ENCODE results near the gene RETREG1.

Gene RETREG1

DNA sequence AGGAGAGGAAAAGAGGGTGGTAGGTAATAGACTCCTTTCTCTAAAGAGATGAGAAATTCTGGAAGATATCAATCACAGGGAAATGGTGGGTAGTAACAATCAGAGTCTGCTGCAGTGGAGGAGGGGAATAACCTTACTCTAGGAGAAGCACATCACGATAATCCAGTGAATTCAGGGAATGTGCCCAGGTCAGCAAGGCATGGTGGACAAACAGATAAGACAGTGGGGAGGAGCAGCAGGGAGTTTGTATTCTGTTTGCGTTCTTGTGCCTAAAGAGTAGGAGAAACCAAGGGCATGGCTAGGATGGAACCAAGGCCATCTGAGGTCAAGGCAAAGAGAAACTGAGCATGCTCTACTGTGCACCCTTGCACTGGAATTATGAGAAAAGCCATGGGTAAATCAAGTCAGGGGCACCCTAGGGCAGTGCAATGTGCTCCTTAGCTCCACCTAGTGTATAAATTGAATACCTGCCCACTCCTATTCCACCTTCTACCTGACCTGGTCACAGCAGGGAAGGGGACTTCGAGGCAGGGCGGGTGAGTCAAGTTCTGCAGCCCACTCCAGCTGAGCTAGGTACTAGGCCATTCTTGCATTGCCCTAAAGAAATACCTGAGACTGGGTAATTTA lies 31.6 kb downstream of the RETREG1 start:
- DNase-seq (ENCODE audit: low read depth), result no peak

DNA sequence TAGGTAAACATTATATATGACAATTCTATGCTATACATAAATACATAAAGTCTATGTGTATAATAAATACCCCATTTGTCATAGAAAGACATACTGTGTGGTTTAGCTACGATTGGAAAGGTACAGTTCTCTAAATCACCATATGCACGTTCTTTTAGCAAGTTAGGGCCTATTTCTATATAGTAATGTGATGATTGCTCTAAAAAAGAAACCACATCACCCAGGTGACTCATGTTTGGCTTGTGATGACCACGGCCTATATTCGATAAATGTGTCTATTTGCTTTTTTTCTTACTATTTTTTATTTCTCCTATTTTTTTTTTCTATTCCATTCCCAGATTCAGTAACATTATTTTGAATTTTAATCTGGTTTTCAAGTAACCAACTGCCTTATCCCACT lies 34.7 kb downstream of the RETREG1 start:
- DNase-seq (ENCODE audit: low read depth), result no peak

DNA sequence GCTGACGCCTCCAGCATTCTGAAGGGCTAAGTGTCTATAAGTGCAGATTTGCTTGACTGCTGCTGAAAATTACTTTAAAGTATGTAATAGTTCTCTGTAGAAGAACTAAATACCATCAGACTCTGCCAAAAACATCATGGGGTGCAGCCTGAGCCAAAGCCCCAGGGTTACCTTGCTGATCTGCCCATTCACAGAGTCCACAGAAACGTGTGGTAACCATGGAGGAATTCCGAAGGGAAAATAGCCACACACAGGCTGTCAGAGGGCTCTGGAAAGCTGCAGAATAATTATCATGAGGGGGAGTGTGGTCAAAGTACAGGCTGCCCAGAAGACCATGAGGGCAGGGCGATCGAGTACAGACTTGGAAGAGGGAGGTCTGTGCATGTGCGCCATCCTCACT lies 36.4 kb downstream of the RETREG1 start:
- DNase-seq (ENCODE audit: low read depth), result no peak

DNA sequence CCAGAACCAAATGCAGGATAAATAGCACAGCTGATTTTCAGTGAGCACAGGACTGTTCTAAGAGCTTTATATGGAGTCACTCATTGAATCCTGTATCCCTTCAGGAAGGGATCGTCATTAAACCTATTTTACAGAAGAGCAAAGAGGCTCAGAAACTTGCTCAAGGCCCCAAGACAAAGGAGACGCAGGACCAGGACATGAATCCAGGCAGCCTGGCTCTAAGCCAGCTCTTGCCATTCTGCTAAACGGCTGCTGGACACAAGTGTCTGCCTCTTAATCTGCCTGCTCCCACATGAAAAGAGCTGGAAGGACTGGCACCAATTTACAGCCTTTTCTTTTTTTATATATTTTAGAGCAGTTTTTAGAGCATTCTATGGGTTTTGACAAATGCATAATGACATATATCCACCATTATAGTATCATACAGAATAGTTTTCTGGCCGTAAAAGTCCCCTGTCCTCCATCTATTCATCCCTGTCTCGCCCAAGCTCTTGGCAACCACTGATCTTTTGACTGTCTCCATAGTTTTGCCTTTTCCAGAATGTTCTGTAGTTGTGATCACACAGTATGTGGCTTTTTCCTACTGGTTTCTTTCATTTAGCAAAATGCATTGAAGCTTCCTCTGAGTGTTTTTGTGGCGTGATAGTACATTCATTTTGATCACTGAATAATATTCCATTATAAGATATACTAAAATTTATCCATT lies 37.5 kb downstream of the RETREG1 start:
- DNase-seq (ENCODE audit: low read depth), result no peak

DNA sequence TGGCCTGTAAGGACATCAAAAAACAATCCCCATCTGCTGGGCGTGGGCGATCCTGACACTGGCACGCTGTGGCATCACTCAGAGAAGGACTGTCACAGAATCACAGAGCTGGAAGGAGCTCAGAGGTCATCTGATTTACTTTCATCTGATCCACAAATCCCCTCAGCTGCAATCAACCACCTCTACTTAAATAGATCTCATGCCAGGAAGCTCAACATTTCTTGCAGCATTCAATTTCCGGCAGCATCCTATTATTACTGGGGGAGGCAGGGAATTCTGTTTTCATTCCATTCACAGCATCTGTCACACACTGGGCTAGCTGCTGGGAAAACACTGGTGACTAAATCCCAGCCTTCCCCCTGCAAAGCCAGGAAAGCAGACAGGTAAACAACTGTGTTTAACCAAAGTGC lies 38.3 kb downstream of the RETREG1 start:
- no peak for DNase-seq (ENCODE audit: low read depth)

DNA sequence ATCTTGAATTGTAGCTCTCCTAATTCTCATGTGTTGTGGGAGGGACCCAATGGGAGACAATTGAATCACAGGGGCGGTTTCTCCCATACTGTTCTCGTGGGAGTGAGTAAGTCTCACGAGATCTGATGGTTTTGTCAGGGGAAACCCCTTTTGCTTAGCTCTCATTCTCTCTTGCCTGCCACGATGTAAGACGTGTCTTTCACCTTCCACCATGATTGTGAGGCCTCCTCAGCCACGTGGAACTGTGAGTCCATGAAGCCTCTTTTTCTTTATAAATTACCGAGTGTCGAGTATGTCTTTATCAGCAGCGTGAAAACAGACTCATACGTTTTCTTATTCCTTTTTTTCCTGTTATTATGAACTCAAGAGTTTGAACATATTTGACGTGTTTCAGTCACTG lies 39.1 kb downstream of the RETREG1 start:
- no peak for DNase-seq (ENCODE audit: low read depth)

DNA sequence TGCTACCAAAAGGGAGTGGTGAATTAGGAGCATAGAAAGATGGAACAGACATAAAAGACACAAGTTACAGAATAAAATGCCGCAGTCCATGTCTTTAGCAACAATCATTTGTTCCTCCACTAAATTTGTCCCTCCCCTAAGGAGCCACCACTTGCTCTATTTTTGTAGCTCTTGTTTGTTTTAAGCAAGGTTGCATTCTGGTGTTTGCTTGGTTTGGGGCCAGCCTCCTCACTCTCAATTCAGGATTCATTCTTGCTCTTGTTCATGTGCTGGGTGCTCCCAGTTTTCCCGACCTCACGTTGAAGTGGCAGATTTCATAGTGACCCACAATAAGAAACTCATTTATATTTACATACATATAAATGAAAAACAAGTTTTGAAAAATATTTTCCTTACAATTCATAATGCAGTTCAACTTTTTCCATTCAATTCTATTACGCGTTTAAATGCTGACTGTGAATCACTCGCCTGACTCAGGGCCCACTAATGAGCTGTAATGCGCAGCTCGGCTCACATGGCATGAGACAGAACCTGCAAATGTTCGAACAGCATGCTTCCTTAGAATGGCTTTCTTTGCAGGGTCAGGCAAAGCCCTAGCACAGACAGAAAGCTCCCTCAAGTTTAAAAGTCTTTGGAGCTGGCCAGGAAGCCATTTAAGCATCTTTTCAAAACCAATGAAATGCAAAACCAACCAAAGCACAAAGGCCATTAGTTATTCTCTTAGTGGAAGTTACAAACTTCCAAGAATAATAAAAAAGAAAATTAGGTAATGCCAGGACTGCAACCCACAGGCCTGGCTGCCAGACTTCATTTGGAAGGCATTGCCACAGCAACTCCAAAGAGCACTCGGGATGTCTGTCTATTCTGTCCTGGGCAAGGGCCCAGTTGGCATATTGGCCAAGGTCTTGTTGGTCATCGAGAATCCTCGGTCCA lies 41.7 kb downstream of the RETREG1 start:
- DNase-seq (ENCODE audit: low read depth), result no peak

DNA sequence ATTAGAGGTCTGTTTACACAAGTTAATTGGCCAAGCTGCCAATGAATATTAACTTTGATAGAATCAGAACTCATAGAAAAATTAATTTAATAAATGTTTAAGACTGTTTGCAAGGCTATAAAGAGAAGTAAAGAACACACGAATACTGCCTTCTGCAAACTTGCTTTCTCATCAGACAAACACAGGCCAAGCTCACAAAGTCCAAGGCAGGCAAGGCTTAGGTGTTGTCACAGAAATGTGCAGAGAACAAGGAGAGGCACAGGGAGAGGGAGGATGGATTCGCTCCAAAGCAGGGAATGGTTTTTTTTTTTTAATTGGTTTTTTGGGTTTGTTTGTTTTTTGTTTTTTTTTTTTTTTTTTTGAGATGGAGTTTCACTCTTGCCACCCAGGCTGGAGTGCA lies 43.4 kb downstream of the RETREG1 start:
- DNase-seq (ENCODE audit: low read depth), result no peak

DNA sequence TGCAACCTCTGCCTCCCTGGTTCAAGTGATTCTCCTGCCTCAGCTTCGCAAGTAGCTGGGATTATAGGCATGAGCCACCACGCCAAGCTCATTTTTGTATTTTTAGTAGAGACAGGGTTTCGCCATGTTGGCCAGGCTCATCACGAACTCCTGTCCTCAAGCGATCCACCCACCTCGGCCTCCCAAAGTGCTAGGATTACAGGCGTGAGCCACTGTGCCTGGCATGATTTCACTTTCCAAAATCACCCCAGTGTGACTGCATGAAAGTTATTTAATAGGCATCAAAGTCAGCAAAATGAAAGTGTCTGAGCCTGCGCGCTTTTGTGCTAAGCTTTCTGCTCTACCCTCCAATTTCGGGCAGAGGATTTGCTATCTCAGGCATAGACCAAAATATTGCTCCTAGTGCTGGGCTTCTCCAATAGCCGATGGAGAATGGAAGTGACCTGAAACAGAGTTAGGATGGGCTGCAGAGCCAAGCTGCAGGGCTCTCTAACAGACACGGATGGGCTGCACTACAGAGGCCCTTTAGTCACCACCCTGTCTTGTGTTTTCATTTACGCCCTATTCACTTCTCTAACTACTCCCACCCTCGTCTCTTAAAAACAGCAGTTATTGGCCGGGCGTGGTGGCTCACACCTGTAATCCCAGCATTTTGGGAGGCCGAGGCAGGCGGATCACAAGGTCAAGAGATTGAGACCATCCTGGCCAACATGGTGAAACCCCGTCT lies 44.3 kb downstream of the RETREG1 start:
- DNase-seq (ENCODE audit: low read depth), result no peak

DNA sequence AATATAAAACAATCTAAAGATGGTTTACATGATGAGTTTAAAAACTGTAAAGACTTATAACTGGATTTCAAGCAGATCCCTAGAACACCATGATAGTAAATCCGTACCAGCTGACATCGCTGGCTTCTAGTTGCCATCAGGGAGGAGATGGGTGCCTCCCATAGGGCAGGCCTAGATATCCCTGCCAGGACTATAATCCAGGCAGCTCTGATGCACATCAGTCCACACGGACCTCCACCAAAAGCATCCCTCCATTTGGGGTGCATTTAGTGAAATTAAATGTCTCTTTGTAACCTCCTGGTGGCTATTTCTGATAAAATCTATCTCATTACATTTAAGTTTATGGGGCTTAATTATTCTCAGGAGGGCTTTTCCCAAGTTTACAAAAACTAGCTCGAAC lies 45.8 kb downstream of the RETREG1 start:
- no peak for DNase-seq (ENCODE audit: low read depth)

DNA sequence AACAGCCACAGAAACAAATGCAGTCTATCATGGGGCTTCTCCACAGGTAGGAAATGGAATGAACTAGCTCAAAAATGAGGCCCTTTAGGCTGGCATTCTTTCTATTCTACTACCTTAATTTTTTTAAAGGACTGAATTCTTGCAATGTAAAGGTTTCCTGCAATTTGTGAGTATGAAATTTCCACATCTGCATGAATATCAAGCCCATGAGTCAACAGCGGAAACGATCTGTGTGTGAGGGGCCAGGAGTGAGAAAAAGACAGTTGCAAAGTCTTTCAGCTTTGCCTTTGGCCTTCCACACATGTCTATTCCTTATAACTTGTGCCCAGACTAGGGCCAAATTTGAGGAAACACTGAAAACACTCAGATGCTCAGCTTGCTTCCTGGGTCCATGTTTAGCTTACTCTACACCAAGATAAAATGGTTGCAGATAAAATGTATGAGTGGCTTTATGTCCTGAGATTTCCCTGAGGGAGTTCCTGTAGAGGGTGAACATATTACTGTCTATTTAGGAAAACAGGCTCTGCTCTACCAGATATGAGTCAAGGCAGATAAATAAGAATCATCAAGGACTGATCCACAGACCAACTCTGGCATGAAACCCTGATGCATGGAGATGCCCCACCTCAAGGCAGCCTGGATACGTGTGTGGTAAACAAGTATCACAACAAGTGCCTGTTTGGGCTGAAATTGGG lies 46.5 kb downstream of the RETREG1 start:
- DNase-seq (ENCODE audit: low read depth), result no peak

DNA sequence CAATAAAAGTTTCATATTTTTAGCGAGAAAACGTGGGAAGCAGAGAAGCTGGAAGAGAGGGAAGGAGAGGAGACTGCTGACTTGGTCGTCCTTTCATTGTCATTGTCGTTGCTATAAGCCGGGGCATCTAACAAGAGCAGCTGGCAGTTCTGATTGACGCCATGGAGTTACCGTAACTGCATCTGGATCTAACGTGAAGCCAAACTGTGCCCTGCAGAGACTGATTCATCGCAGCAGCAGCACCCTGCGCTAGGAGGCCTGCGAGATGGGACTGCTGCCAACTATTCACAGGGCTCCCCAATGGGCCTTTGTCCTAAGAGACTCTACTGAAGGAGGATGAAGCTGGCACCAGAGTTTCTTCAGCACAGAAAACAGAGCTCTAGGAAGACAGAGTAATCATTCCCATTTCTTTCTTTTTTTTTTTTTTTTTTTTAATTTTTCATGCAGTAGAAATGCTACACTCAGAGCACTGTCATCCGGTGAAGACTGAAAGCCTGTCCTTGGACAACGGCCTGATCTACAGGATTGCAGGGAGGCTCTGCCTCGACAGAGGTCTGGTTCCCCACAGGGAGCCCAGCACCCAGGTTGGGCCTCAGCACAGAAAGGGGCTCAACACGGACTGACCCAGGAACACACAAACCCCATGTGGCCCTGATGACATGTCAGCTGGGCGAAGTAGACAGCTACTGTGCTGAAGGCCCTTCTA lies 47.8 kb downstream of the RETREG1 start:
- DNase-seq (ENCODE audit: low read depth), result no peak

DNA sequence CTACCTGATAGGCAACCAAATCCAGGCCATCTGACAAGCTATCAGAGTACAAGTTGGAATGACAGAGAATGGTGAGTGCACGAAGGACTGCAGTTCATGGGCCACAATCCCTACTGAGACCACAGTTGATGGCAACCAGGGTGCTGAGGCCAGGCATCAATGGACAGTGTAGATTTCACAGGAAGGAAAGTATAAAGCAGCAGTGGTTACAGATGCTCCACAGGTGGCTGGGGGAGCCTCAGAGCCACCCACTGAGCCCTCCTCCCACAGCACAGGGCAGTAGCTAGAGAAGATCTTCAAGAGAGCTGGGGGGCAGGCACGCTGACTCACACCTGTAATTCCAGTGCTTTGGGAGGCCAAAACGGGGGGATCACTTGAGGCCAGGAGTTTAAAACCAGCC lies 49.4 kb downstream of the RETREG1 start:
- no peak for DNase-seq (ENCODE audit: low read depth)

DNA sequence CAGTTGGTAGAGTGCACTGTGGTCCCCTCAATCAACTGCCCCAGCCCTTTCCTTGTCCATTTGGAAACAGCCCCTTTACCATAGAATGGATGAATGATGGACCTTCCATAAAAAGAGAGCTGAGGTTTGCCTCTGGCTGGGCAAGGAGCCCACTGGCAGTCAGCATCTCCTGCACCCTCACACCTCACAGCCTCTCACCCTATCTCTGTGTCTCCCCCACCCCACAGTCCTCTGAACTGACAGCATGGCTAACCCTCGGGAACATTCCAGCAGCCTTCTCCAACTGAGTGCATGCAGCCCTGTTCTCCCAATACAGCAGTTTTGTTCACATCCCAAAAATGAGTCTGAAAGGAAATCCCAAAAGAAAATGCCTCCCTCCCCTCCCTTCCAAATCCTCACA lies 51.7 kb downstream of the RETREG1 start:
- no peak for DNase-seq (ENCODE audit: low read depth)

DNA sequence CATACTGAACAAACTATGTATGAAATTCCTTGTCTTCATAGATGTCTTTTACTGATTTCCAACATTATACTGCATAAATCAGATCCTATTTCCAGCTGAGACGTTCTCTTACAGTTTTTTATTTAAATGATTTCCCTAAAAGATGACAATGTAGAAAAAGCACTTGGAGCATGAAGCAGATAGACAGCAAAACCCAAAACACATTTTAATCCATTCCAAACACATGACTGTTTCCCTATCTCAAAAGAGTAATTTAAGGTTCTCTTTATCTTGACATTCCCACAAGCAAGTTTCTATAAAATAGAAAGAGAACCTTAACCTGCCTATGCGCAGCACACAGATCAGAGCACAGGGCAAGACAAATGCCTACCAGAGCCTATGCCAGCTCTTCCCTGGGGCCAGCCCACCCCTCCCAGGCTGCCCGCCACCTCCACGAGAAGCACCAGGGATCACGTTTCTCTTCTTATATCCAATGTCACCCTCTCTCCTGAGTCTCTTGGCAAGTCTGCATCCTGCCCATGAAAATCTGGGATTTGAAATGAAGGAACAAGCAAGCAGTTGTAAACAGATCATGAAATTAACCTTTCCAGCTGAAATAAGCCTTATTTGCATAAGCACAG lies 52.4 kb downstream of the RETREG1 start:
- no peak for DNase-seq (ENCODE audit: low read depth)

DNA sequence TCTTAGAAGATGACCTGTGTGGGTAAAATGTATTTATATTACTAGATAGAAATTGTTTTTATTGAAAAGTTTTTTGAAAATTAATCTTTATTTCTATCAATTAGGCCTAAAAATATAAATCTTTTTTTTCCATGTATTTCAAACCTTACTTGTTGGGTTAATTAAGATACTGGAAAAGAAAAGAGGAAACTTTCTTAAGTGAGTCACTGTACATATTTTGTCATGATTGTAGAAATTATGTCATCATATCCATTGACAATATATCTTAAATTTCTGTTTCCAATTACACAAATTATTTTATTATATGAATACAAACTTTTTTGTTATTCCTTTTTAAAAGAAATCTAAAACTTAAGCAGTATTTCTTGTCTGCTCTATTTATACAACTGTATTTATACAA lies 53.1 kb downstream of the RETREG1 start:
- no peak for DNase-seq (ENCODE audit: low read depth)

DNA sequence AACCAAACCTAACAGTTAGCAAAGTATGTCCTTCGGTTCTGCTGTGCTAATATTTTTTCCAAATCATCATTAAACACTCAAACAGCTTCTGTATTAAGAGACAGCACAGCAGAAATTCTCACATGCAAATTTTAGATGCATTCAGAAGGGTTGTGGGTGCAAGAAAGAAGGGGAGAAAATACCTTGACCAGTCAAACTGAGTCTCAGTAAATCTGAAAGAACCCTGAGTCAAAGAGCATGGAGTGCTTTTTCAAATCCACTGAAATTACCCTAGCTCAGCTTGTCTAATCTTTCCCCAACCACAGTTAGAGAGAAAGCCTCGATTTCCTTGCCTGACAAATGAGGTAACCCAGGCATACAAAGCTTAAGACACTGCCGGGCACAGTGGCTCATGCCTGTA lies 55.1 kb downstream of the RETREG1 start:
- DNase-seq (ENCODE audit: low read depth), result no peak

DNA sequence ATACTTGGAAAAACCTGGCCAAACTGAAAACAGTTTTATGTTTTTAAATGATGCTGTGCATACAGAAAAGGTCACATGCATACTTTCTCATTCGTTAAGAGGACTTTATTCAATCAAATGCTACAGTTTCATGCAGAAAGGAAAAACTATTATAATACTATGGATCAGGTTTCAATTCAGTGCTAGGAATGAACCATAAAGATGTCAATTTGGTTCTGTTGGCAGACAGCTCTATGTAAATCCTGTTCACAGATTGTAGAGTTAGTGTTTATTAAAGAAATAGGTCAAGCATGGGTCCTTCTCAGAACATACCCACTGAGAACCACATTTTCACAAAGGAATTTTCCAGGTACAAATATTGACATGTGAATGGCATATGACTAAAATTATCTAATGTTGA lies 57.1 kb downstream of the RETREG1 start:
- DNase-seq (ENCODE audit: low read depth), result no peak

DNA sequence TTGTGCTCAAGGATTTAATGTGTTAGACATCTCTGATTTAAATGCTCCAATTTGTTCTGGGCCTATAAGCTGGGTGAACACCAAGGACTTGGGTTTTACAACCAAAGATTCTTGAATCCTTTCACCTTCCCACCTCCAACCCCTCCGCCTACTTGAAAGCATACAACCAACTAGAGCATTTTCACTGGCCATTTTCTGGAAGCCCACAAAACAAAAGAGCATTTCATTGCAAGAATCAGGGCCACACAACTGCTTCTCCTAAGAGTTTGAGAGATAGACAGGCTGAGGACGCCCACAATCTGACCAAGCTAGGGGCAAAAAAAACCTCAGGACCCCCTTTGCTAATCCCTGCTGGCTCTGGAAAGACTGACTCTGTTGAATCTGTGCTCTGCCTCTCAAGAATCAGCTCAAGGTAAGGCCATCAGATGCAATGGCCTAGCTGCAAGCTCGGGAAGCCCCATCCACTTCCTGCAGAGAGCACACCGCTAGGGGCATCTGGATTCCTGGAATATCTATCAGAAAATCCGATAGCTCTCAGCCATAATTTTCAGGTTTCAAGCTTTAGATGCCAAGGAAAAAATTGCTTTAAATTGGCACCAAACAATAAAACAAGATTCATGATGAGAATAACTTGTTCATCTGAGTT lies 57.7 kb downstream of the RETREG1 start:
- no peak for DNase-seq (ENCODE audit: low read depth)

DNA sequence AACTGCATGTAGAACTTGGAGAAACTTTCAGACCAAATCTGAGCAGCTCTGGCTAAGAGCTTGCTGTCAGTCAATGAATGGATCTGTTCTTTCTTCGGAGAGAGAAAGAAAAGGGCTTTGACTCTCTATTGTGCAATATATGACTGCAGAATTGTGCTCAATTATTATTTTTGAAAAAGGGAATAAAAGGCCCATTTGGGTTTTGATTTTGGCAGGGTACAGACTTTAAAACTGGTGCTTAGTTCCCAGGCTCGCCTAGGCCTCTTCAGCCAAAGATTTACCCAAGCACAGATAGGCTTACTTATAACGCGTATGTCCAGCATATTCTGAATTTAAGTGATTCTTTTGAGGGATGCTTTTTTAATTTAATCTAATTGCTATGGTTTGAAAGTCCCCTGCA lies 59.3 kb downstream of the RETREG1 start:
- DNase-seq (ENCODE audit: low read depth), result no peak

Data from T-helper 22 cell (primary cell).